GM06990 (cell line): ENCODE results near the gene ARID4B.
"Not testable (repeated sequence)": the region's sequence is repeated elsewhere in the genome, so short reads cannot be mapped to it uniquely, and the experiment has no call there.

Source experiments
- DNase-seq: peaks from one replicate; pipeline ENCODE4 v3.0.0-alpha.2; 2011; ENCODE audit not compliant: insufficient read length; ENCODE audit errors: extremely low read depth
- H3K27me3 ChIP-seq: replicated peaks from 2 replicates; pipeline ENCODE4 v1.6.0; 2011; ENCODE audit warnings: low read length; ENCODE audit not compliant: control insufficient read depth, insufficient read depth
- H3K36me3 ChIP-seq: 2 replicates; pipeline ENCODE4 v1.5.1; 2011; ENCODE audit warnings: low read length; ENCODE audit not compliant: control insufficient read depth, insufficient read depth
- H3K4me3 ChIP-seq: replicated peaks from 2 replicates; pipeline ENCODE4 v1.5.1; 2011; ENCODE audit warnings: low read depth, mild to moderate bottlenecking, control low read depth, low read length
- TF ChIP-seq, protein P1 (sequence below): IDR thresholded peaks from 2 replicates; pipeline ENCODE4 v1.5.1; 2011; ENCODE audit warnings: low read length, control low read depth, mild to moderate bottlenecking, inconsistent platforms; ENCODE audit not compliant: insufficient read depth, poor library complexity, severe bottlenecking

ARID4B gene

DNA sequence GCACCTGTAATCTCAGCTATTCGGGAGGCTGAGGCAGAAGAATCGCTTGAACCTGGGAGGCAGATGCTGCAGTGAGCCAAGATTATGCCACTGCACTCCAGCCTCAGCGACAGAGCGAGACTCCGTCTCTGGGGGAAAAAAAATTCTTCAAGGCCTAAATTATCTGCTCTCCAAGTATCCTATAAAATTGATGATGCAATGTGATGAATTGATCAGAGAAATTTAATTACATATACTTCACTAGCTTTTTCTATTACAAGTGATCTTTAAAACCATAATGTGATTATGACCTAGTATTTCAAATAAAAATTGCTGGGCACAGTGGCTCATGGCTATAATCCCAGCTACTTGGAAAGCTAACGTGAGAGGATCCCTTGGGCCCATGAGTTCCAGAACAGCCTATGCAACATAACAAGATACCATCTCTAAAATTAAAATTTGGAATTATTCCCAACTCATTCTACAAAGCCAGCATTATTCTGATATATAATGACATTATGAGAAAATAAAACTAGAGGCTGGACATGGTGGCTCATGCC is 43.7 kb downstream of the ARID4B start:
- DNase-seq, result no peak
- Histone ChIP-seq H3K36me3 (no peaks in the 10 kb centered on the region; the same call in none of the 2 replicates), H3K27me3 (no peaks in the 10 kb centered on the region), H3K4me3 (no peak overlapping the region)
- TF ChIP-seq, protein P1, sequence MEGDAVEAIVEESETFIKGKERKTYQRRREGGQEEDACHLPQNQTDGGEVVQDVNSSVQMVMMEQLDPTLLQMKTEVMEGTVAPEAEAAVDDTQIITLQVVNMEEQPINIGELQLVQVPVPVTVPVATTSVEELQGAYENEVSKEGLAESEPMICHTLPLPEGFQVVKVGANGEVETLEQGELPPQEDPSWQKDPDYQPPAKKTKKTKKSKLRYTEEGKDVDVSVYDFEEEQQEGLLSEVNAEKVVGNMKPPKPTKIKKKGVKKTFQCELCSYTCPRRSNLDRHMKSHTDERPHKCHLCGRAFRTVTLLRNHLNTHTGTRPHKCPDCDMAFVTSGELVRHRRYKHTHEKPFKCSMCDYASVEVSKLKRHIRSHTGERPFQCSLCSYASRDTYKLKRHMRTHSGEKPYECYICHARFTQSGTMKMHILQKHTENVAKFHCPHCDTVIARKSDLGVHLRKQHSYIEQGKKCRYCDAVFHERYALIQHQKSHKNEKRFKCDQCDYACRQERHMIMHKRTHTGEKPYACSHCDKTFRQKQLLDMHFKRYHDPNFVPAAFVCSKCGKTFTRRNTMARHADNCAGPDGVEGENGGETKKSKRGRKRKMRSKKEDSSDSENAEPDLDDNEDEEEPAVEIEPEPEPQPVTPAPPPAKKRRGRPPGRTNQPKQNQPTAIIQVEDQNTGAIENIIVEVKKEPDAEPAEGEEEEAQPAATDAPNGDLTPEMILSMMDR, result no peak

DNA sequence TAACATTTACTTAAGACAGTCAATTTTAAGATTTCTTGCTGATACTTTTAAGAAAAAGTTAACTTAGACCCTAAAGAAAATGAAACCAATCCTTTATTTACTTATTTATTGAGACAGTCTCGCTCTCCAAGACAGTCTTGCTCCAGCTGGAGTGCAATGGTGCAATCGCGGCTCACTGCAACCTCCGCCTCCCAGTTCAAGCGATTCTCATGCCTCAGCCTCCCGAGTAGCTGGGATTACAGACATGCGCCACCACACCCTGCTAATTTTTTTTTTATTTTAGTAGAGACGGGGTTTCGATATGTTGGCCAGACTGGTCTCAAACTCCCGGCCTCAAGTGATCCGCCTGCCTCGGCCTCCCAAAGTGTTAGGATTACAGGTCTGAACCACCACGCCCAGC is 44.3 kb downstream of the ARID4B start:
- H3K4me3 ChIP-seq, H3K36me3 ChIP-seq, H3K27me3 ChIP-seq, DNase-seq: not testable (repeated sequence)

DNA sequence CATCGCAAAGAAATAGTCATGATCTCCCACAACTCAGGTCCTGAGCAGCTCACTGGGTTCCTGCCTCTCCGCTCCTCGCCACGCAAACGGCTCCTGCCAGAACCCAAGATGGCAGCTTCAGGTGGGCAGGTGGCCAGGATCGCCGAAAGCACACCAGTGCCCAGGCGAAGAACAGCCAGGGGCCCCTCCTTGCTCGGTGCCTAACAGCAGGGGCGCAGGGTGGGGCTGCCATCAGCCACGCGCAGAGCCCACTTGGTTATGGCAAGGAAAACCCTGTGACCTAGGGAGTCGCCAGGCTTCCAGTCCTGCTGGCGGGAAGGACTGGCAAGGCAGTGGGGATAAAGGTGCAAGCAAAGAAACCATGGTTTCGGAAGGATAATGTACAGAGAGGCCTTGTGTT is 47.5 kb downstream of the ARID4B start:
- TF ChIP-seq, protein P1, result no peak
- Histone ChIP-seq H3K36me3 (no peaks in the 10 kb centered on the region; the same call in none of the 2 replicates), H3K27me3 (no peaks in the 10 kb centered on the region), H3K4me3 (no peak overlapping the region)
- DNase-seq, result no peak

DNA sequence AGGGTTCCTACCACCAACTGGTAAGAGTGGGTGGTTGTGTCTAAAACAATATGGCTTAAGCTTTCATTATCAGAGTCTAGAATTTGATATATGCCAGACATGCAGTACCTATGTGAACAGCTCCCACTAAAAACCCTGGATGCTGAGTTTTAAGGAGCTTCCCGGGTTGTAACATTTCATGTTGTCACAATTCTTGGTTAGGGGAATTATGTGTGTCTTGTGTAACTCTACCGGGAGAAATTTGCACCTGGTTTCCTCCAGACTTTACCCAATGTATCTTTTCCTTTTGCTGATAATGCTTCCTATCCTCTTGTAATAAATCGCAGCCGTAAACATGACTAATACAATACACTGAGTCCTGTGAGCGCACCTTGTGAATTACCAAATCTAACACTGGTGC is 48.3 kb downstream of the ARID4B start:
- Histone ChIP-seq H3K27me3 (no peaks in the 10 kb centered on the region), H3K4me3 (no peak overlapping the region), H3K36me3 (no peaks in the 10 kb centered on the region; the same call in none of the 2 replicates)
- DNase-seq, result no peak
- TF ChIP-seq, protein P1, result no peak

DNA sequence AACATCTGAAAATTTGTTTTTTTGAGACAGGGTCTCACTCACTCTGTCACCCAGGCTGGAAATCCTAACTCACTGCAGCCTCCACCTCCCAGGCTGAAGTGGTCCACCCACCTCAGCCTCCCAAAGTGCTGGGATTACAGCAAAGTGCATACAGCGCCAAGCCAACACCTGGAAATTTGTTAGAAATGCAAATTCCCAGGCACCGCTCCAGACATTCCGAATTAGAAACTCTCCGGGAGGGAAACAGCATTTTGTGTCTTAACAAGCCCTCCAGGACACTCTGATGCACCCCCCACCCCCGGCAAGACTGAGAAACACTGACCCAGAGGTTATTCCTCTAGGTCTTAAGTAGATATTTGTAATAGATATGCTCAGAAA is 49.1 kb downstream of the ARID4B start:
- H3K36me3 ChIP-seq, result no peaks in the 10 kb centered on the region; the same call in none of the 2 replicates
- H3K27me3 ChIP-seq, result no peaks in the 10 kb centered on the region
- no peak overlapping the region for H3K4me3 ChIP-seq
- TF ChIP-seq, protein P1, result no peak
- DNase-seq, result no peak

DNA sequence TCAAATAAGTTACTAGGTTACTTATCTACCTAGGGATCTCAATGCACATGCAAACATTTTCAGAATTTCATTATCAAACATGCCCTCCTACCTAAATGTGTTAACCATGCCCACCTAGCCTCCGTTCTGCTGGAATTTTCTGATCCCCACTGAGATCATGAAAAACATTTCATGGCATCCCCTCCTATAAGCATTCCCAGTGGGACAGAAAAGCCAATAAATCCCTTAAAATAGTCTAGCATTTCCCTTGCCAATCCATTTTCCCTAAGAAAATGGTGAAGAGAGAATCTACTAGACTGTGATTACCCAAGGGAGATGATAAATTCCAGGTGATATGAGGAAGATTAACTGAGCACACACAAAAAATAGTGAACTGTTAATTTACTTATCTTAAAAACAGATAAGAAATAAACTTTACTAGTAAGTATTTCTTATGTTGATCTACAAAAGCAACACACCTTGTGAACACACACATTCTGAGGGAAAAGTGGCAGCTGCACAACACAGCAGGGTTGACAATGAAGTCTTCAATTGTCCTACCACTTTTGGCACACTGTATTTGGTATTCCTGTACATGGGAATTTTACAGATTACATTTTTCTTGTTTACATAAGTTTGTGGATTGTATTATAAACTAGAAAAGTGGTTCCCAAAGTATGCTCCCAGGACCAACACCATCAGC is 49.6 kb downstream of the ARID4B start:
- TF ChIP-seq, protein P1, result no peak
- no peak for DNase-seq

More for the DNA sequence above, 49.6 kb downstream of the ARID4B start:
- no peaks in the 10 kb centered on the region; the same call in none of the 2 replicates for H3K36me3 ChIP-seq
- no peak overlapping the region for H3K4me3 ChIP-seq
- no peaks in the 10 kb centered on the region for H3K27me3 ChIP-seq
